ENCODE data around the gene BAHCC1. TPM values are rescaled to one million over a fixed set of nuclear protein-coding genes. Genes with fewer than 3 reads are reported as not detected.

Gene BAHCC1
- total and polyA plus RNA-seq, 2 donors (not counting 3 experiments of a cell fraction or from before 2014, with no cell fraction given) = 4.7 to 11.6 TPM

GRCh38 chr17:81346090-81346907 is 49.0 kb upstream of the BAHCC1 start:
- Histone ChIP-seq H3K9me3 (replicated peaks; ENCODE audit: control insufficient read depth, insufficient read depth, low read length) (no peaks in the 10 kb centered on the region), H4K20me1 (replicated peaks; ENCODE audit: control insufficient read depth, extremely low read depth, insufficient read depth, low read length) (no peaks in the 10 kb centered on the region), H3K36me3 (ENCODE audit: control insufficient read depth in 2 of 2, extremely low read depth in 1 of 2, insufficient read depth in 2 of 2, low read length in 2 of 2) (no peaks in the 10 kb centered on the region), H3K4me3 (replicated peaks in 1 of 3; ENCODE audit: insufficient read depth in 1 of 3, low read depth in 1 of 3, low read length in 3 of 3) (peak overlapping the region; percentile 28 to 89 (median 48)), H3K27me3 (ENCODE audit: control insufficient read depth in 2 of 2, insufficient read depth in 2 of 2, low read length in 2 of 2) (no peaks in the 10 kb centered on the region), H3K79me2 (ENCODE audit: control insufficient read depth, insufficient read depth, low read length) (peaks cover 42% of the 10 kb centered on the region), H3K4me2 (ENCODE audit: insufficient read depth, low read length) (peak overlapping the region; percentile 79), H3K9me1 (replicated peaks; ENCODE audit: control insufficient read depth, extremely low read depth, insufficient read depth, low read length) (no peaks in the 10 kb centered on the region), H3K4me1 (ENCODE audit: control insufficient read depth, extremely low read depth, insufficient read depth, low read length) (peaks cover 19% of the 10 kb centered on the region), H3K27ac (ENCODE audit: insufficient read depth, low read depth, low read length) (peak overlapping the region; percentile 62), H3K9ac (replicated peaks; ENCODE audit: extremely low read depth, insufficient read depth, low read length) (peak overlapping the region; percentile 61), H2AFZ (ENCODE audit: low read depth, low read length) (peak overlapping the region; percentile 85)
- no TSS peak for BruUV-seq (replicated peaks)
- DNase-seq (ENCODE audit: low read depth, low spot score) (peak; percentile 95), FAIRE-seq (peak; percentile 94)
- TF ChIP-seq EZH2 (IDR thresholded peaks at IDR 0.05; ENCODE audit: borderline replicate concordance, low read depth, low read length, severe bottlenecking) (no peak), MYC (IDR thresholded peaks at IDR 0.05; ENCODE audit: low read depth, low read length) (no peak), JUN (IDR thresholded peaks at IDR 0.05; ENCODE audit: borderline replicate concordance, insufficient read depth, insufficient read length, low read depth) (no peak), CTCF (IDR thresholded peaks at IDR 0.05; ENCODE audit: extremely low read depth in 1 of 2, insufficient read depth in 1 of 2, low read depth in 1 of 2, low read length in 2 of 2) (no peak), POLR2A (IDR thresholded peaks at IDR 0.05; ENCODE audit: low read depth, low read length) (peak; percentile 68), POLR2AphosphoS5 (IDR thresholded peaks at IDR 0.05; ENCODE audit: insufficient read depth, low read depth, low read length) (peak; percentile 61), MAX (IDR thresholded peaks at IDR 0.05; ENCODE audit: insufficient read depth, insufficient read length) (no peak), GATA2 (IDR thresholded peaks at IDR 0.05; ENCODE audit: insufficient read depth, insufficient read length, low read depth, low read length) (no peak), FOS (IDR thresholded peaks at IDR 0.05; ENCODE audit: borderline replicate concordance, insufficient read depth, low read length) (no peak)
- ChIA-PET POLR2A (interaction anchor here (0.6 kb wide), 1 partner anchor 189 kb away, joined by 3 read pairs; no protein-coding TSS in a partner anchor), CTCF (interaction anchor here (1.0 to 1.2 kb wide), 3 partner anchors 110 to 220 kb away, joined by 3 to 4 read pairs (median 3); no protein-coding TSS in a partner anchor)
- intact Hi-C loops (cut with micrococcal nuclease) (loop anchor here (1.0 to 2.0 kb wide), 3 partner anchors 19 to 51 kb away; partner anchors contain the start of genes BAHCC1 and SLC38A10), dilution Hi-C loops (cut with MboI; ENCODE audit: extremely low pct_ligation_motif_present, low sequenced_read_pairs) (no loop called here)

All from endothelial cell of umbilical vein (primary cell).